ENCODE results near the gene INHA.

INHA gene

GRCh38 chr2:219592736-219593135, 20.6 kb downstream of the INHA start:
- TF ChIP-seq GATA1 (IDR thresholded peaks at IDR 0.05; ENCODE audit: low read depth, low read length) (no peak), POLR2A (IDR thresholded peaks at IDR 0.05; ENCODE audit: low read length) (no peak)
- DNase-seq, result no peak

DNA sequence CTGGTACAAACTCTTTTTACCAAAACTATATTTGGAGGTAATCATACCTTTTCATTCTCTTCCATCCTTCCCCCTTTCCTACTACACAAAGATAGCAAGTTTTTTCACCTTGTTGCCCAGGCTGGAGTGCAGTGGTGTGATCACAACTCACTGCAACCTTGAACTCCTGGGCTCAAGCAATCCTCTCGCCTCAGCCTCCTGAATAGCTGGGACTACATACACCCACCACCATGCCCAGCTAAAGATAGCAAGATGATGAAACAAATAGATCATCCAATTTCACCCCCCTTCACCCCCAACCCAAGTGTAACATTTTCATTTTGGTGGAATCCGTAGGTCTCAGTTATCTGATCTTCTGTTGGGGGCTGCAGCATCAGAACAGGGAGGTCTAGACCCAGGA, 21.0 kb downstream of the INHA start:
- no peak for DNase-seq
- TF ChIP-seq POLR2A (IDR thresholded peaks at IDR 0.05; ENCODE audit: low read length), result no peak

- peak; percentile 49 to 62 for DNase-seq
- no peak for TF ChIP-seq GATA1 (IDR thresholded peaks at IDR 0.05; ENCODE audit: low read depth, low read length)
- TF ChIP-seq POLR2A (IDR thresholded peaks at IDR 0.05; ENCODE audit: low read length), result no peak
Observed at GRCh38 chr2:219595256-219595655, 23.1 kb downstream of the INHA start.

GRCh38 chr2:219596954-219597551, 24.9 kb downstream of the INHA start:
- TF ChIP-seq GATA1 (IDR thresholded peaks at IDR 0.05; ENCODE audit: low read depth, low read length) (no peak), POLR2A (IDR thresholded peaks at IDR 0.05; ENCODE audit: low read length) (no peak)

GRCh38 chr2:219597552-219598307, 25.6 kb downstream of the INHA start, which contains the start of gene STK11IP:
TSS of gene STK11IP (plus strand) at chr2:219597857. CDS start at chr2:219598120, 263 bp downstream.
- DNase-seq, result peak; percentile 94 to 95
- TF ChIP-seq GATA1 (IDR thresholded peaks at IDR 0.05; ENCODE audit: low read depth, low read length), result no peak
- peak; percentile 90 for TF ChIP-seq POLR2A (IDR thresholded peaks at IDR 0.05; ENCODE audit: low read length)

More at GRCh38 chr2:219596954-219597551, 24.9 kb downstream of the INHA start:
- peak in 1 of 2 experiments; percentile 52 for DNase-seq

DNA sequence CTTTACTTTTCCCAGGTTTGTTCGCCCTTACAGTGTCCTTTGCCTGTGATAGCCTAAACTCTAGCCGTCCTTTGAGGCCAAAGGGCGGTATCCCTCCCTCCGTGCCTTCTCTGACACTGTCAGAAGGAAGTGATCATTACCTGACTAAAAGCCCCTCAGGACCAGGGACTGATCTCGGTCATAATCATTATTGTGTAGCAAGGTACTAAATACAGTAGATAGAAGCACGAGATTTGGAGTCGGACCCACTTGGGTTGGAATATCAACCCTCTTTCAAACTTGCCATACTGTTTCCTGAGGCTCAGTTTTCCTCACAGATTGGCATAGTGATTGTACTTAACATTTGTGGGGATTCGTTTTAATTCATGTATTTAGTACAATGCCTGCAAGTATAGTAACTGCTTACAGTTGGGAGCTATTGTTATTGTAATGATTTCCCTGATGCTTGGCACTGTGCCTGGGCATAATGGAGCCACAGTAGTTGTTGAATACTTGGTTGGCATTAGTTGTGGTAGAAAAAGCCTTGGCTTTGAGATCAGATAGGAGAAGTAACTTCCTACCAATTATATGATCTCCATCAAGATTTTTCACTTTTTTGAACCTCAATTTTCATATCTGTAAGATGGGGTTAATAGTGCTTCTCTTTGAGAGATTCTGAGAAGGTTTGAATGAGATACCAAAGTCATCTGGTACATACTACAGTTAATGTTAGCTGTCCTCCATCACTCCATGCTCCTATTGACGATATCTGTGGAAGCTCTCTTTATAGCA, 26.4 kb downstream of the INHA start:
- no peak for DNase-seq
- TF ChIP-seq GATA1 (IDR thresholded peaks at IDR 0.05; ENCODE audit: low read depth, low read length), result no peak
- TF ChIP-seq POLR2A (IDR thresholded peaks at IDR 0.05; ENCODE audit: low read length), result no peak

DNA sequence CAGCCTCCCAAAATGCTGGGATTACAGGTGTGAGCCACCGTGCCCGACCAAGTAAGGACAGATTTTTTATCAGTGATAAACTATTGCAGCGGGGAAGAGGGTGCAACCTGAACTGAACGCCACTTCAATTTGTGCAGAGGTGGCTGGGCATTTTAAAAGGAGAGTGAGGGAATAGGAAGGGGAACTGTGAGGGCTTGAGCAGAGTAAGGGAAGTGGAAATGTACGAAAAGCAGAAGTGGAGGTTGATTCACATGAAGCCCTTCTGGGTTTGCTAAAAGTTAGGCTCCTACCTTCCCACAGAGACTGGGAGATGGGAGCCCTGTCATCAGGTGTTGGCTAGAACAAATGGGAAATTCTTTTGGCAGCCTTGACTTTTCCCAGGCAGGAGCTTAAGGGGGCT, 31.7 kb downstream of the INHA start:
- no peak for DNase-seq
- no peak for TF ChIP-seq POLR2A (IDR thresholded peaks at IDR 0.05; ENCODE audit: low read length)

DNA sequence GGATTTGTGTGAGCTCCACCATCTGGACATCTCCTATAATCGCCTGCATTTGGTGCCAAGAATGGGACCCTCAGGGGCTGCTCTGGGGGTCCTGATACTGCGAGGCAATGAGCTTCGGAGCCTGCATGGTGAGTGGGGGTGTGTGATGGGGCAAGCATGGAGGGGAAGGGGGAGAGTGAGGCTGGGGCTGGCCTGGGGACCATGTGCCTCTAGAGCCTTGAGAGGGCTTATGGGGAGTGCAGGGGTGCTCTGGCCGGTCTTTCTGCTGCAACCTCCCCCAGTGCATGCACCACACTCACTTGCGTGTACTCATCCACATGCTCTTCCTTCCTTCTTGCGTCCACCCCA, 33.5 kb downstream of the INHA start:
- no peak for TF ChIP-seq POLR2A (IDR thresholded peaks at IDR 0.05; ENCODE audit: low read length)
- TF ChIP-seq GATA1 (IDR thresholded peaks at IDR 0.05; ENCODE audit: low read depth, low read length), result no peak
- DNase-seq, result no peak

DNA sequence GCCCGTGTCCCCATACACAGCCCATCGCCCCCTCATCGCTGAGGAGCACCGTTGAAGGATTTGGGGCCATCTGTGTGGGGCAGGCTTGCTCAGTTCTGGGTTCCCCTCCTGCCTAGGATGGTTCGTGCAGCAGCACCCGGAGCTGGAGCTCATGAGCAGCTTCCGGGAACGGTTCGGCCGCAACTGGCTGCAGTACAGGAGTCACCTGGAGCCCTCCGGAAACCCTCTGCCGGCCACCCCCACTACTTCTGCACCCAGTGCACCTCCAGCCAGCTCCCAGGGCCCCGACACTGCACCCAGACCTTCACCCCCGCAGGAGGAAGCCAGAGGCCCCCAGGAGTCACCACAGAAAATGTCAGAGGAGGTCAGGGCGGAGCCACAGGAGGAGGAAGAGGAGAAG, 35.8 kb downstream of the INHA start:
- no peak for DNase-seq
- TF ChIP-seq POLR2A (IDR thresholded peaks at IDR 0.05; ENCODE audit: low read length) (no peak), GATA1 (IDR thresholded peaks at IDR 0.05; ENCODE audit: low read depth, low read length) (no peak)

DNA sequence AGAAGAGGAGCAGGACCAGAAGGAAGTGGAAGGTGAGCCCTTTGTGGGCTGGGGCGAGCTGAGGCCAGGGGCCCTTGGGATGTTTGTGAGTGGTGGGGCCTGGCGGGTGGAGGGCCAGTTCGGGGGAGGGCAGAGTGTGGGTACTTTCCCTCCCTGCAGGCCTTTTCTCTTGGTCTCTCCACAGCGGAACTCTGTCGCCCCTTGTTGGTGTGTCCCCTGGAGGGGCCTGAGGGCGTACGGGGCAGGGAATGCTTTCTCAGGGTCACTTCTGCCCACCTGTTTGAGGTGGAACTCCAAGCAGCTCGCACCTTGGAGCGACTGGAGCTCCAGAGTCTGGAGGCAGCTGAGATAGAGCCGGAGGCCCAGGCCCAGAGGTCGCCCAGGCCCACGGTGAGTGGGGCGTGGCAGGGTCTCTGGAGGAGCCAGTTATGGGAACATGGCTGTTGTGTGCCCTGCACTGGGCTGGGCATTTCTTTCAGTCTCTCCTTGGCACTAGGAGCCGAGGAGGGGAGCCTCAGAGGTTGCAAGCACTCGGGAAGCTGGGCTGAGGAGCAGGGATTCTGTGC, 36.4 kb downstream of the INHA start:
- no peak for TF ChIP-seq GATA1 (IDR thresholded peaks at IDR 0.05; ENCODE audit: low read depth, low read length)
- TF ChIP-seq POLR2A (IDR thresholded peaks at IDR 0.05; ENCODE audit: low read length), result no peak
- no peak for DNase-seq

- no peak for DNase-seq
- TF ChIP-seq GATA1 (IDR thresholded peaks at IDR 0.05; ENCODE audit: low read depth, low read length), result no peak
- no peak for TF ChIP-seq POLR2A (IDR thresholded peaks at IDR 0.05; ENCODE audit: low read length)
Observed at GRCh38 chr2:219609149-219609750, 37.1 kb downstream of the INHA start.

- no peak for TF ChIP-seq POLR2A (IDR thresholded peaks at IDR 0.05; ENCODE audit: low read length)
- TF ChIP-seq GATA1 (IDR thresholded peaks at IDR 0.05; ENCODE audit: low read depth, low read length), result no peak
- DNase-seq, result no peak
Observed at GRCh38 chr2:219611306-219611705, 39.2 kb downstream of the INHA start.

DNA sequence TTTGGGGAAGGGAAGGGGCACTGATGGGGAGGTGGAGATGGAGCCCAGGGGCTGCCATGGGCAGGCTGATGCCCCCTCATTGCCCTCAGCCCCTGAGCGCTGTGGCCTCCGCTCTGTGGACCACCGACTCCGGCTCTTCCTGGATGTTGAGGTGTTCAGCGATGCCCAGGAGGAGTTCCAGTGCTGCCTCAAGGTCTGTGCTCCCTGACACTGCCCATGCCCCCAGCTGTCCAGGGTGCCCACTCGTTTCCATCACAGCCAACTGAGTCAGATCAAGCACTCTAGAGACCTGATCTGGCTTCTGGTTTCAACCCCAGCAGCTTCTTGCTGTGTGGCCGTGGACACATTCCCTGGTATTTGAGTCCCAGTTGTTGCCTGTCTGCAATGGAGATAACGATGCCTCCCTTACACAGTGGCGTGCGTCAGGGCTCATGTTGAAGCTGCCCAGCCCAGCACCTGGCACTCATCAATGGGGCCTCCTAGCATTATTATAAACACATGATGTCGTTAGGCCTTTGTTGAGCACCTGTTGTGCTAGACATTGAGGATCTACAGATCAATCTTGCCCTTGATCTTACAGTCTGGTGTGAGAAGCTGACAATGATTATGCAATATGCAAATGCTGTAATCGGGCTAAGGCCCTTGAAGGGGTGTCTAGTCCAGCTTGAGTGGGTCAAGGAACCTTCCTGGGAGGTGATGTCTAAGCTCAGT, 39.9 kb downstream of the INHA start:
- DNase-seq, result no peak
- TF ChIP-seq GATA1 (IDR thresholded peaks at IDR 0.05; ENCODE audit: low read depth, low read length) (no peak), POLR2A (IDR thresholded peaks at IDR 0.05; ENCODE audit: low read length) (no peak)
